GM21447 (cell line): ENCODE results near the gene ZDHHC4.

Experiments
- ATAC-seq: cut with Tn5 transposase; IDR thresholded peaks from one replicate; pipeline ENCODE4 v1.9.1; 2021; ENCODE audit not compliant: unreplicated experiment

Gene ZDHHC4

DNA sequence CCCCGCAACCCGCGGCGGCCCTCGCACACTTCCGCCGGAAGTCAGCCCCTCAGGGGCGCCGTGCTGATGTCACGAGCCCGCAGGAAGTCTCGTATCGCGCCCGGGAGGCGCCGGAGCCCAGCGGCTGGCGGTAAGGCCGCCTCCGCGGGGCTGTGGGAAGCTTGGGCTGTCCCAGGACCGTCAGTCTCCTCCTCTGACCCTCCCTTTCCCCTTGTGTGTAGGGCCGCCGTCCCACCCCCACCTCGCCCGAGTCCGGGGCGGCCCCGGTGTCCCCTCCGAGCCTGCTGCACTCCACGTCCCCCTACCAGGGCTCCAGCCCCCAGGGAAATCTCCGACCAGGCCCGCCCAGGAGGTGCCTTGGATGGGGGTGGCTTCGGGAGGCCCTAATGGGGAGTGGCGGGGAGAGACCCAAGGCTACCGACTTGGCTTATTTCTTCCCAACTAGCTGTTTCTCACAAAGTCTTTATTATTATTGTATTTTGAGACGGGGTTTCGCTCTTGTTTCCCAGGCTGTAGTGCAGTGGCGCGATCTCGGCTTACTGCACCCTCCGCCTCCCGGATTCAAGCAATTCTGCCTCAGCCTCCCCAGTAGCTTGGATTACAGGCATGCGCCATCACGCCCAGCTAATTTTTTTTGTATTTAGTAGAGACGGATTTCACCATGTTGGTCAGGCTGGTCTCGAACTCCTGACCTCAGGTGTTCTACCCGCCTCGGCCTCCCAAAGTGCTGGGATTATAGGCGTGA, at the start of gene ZDHHC4:
Gene ZDHHC4, plus strand, starts transcription at position 86 of the 745 bp plus-strand sequence. CDS start 3,108 bp downstream, outside the sequence.
- ATAC-seq = peak; percentile 93

DNA sequence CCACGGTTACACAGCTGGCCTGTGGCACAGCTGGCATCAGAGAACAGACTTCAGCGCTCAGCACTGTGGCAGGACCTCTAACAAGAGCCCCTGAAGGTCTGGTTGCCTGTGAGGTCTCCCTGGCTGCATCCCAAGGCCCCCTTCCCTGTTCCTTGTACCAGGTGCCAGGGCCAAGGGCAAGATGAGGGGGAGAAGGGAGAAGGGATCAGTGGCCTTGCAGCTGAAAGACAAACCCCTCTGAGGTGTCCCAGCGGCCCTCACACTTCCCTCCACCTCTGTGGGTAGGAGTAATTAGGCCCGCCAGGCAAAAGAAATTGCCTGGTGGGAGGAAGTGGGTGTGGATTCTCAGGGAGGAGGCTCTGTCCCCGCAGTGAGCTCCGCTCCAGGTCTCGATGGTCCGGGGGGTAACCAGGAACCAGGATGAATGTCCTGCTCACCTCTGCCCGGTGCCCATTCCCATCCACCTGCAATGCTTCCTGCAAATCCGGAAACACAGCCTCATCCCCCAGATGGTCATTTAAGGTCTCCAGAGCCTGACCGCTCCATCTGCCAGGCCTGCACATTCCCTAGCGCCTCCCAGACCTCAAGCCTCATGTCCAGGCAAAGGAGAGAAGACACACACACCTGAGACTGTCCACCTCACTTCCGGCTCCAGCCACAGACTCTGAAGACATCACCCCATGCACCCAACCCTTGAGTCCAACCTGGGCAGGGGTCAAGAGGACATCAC, 48.7 kb upstream of the ZDHHC4 start:
- no peak for ATAC-seq

DNA sequence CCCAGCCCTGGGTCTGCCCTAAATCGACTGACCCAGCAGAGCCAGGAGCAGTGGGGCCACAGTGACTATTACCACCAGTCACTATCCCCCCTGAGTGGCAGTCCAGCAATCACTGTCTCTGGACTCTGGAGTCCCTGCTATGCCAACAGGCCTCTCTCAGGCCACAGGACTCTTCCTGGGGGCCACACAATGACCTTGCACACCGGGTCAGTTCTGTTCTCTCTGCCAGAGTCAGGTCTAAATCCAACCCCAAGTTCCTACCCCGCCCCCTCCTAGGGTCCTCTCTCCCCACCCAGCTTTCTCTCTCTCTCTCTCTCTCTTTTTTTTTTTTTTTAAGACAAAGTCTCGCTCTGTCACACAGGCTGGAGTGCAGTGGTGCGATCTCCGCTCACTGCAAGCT, 47.6 kb upstream of the ZDHHC4 start:
- no peak for ATAC-seq

DNA sequence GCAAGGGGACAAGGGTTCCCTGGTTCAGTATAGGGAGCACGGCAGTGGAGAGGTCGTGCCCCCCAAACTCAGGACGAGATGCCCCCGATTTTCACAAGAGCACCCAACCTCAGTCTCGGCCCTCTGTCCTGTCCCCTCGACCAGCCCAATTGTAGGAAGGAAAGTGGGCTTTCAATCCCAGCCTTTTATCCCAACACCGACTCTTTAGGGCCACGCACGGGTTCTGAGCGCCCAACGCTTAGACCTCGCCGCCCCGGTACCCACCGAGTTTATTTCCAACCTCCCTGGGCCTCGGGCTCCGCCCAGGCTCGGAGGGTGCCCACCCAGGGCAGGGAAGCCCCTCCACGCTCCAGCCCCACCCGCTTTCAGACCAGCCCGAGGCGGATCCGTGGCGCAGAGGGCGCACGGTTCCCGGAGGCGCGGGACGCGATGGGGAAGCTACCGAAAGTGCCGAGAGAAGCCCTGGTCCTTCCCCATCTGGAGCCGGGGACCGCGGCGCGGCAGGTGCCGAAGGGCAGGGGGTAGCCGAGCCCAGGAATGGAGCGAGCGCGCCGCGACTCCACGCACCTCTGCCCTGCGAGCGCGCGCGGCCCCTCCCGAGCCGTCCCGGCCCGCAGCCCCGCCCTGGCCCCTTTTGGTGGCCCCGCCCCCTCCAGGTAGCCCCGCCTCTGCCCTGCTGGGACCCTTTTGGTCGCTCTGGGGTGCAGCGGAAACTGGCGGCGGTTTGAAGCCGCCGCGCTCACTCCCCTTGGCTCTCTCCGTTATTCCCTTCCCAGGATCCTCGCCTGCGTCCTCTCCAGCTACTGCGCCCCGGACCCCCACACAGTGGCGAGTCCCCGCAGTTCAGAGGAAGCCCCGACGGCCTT, 46.4 kb upstream of the ZDHHC4 start:
- ATAC-seq = peak; percentile 40

DNA sequence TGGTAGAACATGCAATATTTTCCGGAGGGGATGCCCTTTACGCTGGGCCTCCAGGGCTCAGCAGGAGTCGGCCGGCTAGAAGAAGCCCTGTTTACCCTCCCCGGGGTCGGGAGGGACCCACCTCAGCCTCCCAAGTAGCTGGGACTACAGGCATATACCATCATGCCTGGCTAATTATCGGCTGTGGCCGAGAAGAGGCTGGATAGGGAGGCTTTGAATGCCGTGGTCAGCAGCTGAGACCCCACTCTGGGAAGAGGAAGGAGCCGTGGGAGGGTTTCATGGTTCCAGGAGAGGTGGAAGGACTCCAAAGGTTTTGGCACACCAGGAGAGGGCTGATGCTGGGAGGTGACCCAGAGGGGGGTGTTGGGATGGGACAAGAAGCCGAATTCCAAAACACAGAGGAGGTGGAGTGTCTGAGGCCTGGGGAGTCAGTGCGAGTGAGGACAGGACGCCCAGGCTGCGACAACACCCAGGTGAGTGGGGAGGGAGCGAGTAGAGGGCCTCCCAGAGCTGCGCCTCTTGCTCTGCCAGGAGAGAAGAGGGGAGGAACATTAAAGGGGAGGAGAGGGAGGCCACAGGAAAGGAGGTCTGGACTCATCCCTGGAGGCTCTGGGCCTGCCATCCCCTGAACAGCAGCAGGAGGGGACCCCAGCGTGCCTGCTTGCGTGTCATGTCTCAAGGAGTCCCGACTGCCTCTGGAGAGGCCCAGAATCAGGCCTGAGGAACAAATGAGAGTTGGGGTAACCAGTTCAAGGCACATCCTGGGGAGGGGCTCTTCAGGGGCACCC, 45.6 kb upstream of the ZDHHC4 start:
- no peak for ATAC-seq

DNA sequence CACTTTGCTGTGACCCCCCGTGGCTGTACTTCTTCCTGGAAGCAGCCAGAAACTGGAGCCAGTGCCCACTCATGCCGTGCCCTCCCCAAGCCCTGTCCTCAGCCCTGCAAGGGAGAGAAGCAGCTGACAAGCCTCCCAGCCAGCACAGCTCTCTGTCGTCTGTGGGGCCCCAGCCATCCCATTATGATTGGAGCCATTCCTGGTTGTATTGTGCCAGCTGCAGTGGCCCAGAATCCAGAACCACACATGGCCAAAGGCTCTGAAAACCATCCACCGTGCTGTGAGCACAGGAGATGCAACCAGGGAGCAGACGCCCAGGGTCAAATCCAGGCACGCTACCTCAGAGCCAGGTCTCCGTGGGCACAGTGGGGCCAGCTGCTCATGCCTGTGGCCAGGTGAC, 44.7 kb upstream of the ZDHHC4 start:
- ATAC-seq = no peak

DNA sequence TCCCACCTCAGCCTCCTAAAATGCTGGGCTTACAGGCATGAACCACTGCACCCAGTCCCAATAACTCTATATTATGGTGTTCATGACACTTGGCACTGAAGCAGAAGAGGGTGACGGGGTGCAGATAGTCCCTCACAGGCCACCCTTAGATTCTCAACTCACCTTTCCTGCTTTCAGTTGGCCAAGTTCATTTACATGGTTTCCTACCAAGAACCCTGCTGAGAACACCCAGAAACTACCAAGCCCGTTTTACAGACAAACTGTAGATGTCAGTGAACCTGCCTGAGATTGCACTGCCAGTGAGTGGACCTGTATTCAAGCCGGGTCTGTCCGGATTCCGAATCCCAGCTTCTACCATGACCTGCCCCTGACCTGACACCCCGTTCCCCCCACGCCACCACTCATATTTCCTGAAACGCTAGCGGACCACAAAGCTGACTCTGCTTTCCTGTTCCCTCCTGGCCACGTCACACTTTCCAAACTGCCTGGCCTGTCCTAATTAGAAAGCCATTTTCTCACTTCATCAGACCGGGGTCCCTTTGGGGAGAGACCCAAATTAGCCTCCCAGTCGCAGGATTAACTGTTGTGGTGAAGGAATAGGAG, 43.3 kb upstream of the ZDHHC4 start:
- peak; percentile 48 for ATAC-seq

DNA sequence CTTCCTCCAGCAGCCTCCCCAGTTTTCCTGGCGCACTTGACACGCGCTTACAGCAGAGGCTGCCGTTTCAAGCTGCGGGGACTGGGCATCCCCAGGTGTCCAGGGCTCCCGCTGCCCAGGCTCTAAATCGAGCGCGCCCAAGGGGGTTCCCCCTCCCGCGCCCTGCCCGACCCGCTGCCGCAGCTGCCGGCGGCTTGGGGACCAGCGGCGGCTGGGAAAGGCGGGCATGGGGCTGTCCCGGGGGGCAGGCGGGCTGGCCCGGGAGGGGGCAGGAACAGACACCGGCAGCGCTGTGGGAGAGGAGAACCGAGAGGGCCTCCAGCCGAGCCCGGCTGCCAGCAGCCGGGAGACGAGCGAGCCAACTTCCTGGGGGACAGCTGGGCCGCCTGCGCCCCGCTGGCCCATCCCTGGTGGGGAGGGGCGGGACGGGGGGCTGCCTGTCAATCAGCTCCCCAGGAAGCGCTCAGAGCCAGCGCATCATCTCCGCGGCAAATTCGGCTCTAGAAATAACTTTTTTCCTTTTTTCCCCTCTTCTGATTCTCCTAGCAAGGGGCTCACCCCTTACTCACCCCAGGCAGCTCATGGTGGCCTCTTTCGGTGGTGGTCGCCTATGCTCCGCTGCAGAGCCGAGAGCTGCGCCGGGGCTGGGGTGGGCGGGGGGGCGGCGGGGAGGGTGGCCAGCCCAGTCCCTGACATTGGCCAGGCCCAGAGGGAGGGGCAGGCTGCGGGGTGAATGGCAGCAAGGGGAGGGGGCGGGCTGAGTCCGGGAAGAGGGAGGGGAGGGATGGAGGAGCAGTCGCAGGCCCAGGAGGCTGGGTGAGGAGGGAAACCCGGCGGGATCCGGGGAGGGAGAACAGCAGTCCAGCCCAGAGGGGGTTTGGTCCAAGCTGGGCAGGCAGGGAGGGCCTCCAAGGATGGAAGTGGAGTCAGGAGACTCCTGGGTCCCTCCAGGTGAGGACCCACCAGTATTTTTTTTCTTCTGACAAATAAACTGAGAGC, 40.7 kb upstream of the ZDHHC4 start:
- no peak for ATAC-seq

DNA sequence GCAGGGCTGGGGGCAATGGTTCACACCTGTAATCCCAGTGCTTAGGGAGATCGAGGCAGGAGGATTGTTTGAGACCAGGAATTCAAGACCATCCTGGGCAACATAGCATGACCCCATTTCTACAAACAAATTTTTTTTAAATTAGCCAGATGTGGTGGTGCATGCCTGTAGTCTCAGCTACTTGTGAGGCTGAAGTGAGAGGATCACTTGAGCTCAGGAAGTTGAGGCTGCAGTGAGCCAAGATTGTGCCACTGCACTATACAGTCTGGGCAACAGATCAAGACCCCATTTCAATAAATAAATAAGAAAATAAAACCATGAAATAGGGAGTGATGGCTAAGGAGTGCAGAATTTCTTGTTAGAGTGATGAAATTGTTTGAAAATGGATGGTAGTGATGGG, 34.9 kb upstream of the ZDHHC4 start:
- no peak for ATAC-seq

DNA sequence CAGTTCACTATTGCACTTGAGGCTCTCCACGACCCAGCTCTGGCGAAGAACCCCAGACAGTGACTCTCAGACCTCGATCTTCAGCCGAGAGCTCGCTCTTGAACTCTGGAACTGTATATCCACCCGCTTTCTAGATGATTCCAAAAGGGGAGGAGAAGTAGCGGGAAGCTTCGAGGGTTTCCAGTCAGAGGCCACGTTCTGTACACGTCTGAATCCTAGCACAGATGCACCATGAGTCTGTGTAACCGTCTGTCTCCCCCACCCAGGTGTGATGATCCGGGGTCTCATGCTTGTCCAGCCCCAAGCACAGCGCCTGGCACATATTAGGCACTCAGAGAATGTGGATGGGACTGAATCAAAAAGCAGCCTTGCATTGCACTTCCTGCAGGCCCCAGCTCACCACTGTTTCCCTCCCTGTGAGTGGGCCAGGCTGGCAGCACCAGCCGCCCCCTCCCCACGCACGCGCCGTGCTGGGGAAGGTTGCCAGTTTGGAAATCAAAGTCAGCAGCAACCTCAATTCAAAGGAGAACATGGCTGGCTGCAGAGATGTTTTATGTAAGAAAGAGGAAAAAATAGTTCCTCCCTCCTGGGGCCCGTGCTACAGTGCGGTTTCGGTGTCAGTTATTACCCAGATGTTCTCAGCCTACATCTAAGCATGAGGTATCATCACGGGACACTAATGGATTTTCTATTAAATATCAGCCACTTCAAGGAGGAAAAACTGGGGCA, 31.7 kb upstream of the ZDHHC4 start:
- peak; percentile 61 for ATAC-seq

DNA sequence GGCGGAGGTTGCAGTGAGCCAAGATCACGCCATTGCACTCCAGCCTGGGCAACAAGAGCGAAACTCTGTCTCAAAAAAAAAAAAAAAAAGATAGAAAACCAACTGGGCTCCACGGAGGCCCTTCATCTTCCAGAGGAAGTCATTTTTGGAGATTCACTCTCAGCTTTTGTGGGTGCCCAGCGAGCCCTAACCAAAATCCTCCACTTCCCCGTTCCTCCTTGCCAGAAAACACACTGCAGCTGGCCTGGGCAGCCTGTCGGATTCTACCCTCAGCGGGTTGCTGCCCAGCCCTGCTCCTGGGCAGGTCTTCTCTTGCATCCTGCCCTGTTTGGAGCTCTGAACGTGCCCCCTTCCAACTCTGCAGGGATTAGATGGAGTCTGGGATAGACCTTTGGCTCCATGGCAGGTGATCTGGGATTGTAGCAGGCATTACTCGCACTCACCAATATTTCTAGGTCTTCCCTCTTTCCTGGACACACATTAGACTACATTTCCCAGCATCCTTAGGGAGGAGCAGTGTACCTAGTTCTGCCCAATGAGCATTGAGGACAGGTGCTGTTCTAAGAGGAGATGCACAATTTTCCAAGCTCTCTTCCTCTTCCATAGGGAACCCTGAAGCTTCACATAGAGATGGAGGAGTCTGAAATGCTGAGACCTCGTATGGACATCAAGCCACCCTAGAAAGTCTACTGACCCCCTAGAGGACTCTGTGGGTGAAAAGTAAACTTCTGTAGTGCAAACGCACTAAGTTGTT, 30.6 kb upstream of the ZDHHC4 start:
- no peak for ATAC-seq

DNA sequence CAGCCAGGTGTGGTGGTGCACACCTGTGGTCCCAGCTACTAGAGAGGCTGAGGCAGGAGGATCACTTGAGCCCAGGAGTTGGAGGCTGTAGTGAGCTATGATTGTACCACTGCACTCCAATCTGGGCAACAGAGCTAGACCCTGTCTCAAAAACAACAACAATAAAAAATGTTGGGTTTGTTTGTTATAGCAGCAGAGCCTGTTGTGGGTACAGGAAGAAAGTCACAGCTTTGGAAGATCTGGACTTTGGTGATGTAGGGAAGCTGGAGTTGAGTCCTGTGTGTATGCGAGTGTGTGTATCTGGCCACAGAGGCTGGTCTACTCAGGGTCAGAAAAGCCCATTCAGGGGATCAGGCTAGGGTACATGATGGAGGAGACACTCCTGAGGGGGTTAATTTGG, 29.9 kb upstream of the ZDHHC4 start:
- ATAC-seq = no peak

DNA sequence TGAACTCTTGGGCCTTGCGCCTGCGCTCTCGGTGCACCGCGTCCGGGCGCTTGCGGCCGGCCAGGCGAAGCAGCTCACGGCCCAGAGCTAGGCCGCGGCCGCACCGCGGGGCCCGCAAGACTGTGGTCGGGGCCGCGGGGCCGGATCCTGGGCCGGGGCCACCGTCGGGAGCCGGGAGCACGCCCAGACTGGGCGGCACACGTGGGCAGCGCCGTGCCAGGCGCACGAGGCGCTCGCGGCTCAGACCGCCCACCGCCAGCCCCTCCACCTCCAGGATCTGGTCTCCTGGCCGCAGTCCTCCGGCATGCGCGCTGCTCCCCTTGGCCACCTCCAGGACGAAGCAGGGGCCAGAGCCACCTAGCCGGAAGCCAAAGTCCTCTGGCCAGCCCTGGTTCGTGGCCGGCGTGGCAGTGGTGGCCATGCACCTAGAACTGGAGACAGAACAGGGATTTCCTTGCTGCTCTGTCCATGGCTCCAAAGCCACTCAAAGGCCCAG, 26.2 kb upstream of the ZDHHC4 start, which contains the start of gene GRID2IP:
Gene GRID2IP, minus strand, starts transcription at position 446 of the 496 bp plus-strand sequence. Its CDS starts 25 bp downstream, at position 421.
- ATAC-seq = no peak

DNA sequence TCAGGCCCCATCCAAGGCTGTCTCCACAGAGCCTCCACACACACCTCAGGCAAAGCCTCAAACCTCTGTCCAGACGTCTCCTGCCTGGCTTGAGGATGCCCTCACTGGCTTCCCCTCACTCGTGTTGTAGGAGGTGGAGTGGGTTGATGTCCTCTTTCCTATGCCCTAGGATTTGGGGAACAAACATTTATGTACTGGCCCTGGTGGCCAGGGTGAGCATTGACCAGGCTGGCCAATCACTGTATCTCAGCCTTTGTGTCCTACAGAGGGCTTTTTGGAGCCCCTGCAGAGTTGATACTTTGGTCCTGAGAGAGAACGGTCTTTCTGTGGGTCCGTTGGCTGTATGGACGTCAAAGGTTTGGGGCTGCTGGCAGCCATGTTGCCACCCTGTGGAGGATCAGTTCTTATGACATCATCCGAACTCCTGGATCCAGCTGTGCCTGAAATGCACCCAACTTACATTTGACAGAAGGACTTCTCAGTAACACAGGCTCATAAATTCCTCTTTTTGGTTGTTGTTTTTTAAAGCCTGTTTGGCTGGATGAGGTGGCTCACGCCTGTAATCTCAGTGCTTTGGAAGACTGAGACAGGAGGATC, 23.7 kb upstream of the ZDHHC4 start:
- ATAC-seq = no peak

DNA sequence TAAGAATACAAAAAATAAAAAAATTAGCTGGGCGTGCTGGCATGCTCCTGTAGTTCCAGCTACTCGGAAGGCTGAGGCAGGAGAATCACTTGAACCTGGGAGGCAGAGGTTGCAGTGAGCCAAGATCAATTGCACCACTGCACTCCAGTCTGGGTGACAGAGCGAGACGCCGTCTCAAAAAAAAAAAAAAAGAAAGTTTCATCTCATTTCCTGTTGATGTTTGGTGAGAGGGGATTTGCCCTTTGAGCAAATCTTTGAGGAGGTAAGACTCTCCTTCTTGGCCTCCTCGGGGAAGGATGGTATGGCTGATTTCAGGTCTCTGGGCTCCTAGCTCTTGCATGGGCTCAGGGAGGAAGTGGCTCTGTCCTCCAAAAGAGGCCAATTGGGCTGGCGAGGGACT, 22.4 kb upstream of the ZDHHC4 start:
- no peak for ATAC-seq

DNA sequence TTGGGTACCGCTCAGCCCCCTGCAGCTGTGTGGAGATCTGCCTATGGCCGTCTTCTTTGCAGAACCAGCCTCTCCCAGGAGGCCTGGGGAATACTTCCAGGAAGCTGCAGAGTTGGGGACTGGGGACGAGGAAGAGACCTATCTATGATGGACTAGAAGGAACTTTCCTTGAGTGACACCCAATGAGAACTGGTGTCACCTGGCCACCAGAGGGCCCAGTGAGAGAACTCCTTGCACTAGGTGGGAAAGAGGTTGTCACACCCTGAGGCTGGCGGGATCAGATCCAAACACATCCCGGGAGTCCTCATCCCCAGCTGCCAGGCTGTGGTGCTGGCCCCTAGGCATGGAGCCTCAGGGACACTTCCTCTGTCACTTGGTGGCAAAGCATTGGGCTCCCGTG, 21.1 kb upstream of the ZDHHC4 start:
- ATAC-seq = no peak

DNA sequence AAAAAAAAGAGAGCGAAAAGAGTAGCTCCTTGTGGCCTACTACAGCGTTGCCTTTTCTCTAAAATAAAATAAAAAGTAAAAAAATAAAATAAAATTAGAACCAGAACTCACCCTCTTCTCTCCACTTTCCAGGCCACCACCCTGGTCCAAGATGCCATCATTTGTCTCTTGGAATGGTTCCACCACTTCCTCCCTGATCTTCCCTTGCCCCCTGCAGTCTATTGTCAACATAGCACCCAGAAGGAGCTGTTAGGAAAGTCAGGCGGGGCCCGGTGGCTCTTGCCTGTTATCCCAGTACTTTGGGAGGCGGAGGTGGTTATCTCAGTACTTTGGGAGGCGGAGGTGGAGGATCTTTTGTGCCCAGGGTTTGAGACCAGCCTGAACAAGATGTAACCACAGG, 18.4 kb upstream of the ZDHHC4 start:
- no peak for ATAC-seq
